Hematopoietic multipotent progenitor cell treated with erythropoietin and hydrocortisone succinate and interleukin-3 and kit ligand, for 17 days (in vitro differentiated cells): ENCODE results near the gene SMIM28.
"Not testable (repeated sequence)": the region's sequence is repeated elsewhere in the genome, so short reads cannot be mapped to it uniquely, and the experiment has no call there.

Experiments
- DNase-seq: peaks from one replicate; pipeline ENCODE4 v3.0.0-alpha.2; 2015; ENCODE audit warnings: low spot score

Gene SMIM28

GRCh38 chr6:138405816-138406413 is 28.2 kb downstream of the SMIM28 start:
- DNase-seq, result no peak

GRCh38 chr6:138406443-138406842 is 28.7 kb downstream of the SMIM28 start:
- no peak for DNase-seq

GRCh38 chr6:138410048-138410735 is 32.5 kb downstream of the SMIM28 start:
- no peak for DNase-seq

DNA sequence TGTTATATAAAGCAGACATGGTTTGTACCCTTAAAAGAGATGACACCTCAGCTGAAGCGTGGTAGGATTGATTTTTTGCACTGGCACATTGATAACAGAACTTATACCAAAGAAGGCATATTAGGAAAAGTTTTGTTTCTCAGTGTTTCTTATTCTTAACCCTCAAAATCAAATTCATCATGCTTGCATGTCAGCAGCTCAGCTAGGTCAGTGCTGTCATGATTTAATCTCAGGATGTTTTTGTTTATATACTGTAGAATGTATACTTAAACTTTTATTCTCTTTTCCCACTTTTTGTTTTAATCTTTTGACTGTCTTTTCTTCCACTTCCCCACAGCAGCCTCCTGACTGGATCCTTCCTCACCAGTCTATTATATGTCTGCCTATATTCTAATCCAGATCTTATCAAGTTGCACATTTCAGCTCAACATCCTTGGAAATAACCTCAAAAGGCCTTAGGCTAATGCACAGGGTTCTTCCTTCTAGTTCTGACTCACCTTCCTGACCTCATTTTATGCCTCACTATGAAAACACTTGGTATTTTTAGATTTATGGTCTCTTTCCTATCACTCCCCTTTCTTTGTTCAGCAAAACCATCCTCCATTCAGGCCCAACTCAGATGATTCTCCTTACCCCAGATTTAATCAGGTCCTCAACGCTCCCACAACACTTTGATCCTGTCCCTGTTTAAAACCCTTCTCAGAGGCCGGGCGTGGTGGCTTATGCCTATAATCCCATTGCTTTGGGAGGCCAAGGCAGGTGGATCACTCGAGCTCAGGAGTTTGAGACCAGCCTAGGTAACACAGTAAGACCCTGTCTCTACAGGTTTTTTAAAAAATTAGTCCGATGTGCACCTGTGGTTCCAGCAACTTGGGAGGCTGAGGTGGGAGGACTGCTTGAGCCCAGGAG is 33.5 kb downstream of the SMIM28 start:
- no peak for DNase-seq

GRCh38 chr6:138415125-138415524 is 37.4 kb downstream of the SMIM28 start:
- DNase-seq, result no peak

DNA sequence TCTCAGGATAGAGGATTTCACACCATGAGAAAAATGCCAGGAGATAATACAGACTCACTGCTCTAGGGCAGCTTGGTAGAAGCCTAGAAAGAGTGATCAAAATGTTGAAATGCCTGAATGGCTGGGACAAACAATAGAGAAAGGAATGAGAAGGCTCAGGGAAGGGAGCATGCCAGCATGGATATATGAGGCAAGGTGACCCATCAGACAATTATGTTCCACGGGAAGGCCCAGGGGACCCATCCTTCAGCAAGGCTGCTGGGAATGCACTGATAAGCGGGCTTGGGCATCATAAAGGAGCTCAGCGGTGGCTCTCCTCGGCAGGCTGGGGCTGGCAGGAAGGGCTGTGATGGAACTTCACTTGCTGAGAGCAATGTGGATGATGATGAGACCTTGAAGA is 38.5 kb downstream of the SMIM28 start:
- DNase-seq, result no peak

GRCh38 chr6:138417493-138418117 is 39.9 kb downstream of the SMIM28 start:
- DNase-seq, result no peak

DNA sequence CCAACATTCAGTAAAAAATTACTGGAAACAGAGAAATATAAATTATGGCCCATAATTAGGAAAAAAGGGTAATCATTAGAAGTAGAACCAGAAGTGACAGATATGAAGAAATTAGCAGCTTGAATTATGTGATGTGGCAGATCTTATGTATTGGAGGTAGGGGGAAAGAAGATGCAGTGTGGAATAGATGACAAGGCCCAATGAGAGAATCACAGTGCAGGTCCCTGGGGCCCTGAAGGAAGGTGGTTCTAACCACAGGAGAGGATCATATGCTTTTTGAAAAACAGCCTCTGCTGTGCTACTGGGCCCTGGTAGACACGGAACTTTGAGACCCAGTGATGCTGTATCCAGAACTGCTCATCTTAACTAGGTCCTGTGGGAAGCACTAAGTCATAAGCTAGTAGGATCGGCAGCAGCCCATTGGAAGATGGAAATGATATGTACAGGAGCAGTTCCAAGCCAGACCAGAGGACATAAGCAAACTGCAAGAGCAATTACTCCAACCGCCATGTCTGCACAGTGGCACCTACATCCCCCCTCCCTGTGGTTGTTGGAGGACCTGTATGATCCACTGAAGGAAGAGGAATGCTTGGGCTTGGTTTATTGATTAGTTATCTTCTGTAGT is 40.5 kb downstream of the SMIM28 start:
- DNase-seq, result no peak

- no peak for DNase-seq
Observed at GRCh38 chr6:138419766-138420165, 42.1 kb downstream of the SMIM28 start.

DNA sequence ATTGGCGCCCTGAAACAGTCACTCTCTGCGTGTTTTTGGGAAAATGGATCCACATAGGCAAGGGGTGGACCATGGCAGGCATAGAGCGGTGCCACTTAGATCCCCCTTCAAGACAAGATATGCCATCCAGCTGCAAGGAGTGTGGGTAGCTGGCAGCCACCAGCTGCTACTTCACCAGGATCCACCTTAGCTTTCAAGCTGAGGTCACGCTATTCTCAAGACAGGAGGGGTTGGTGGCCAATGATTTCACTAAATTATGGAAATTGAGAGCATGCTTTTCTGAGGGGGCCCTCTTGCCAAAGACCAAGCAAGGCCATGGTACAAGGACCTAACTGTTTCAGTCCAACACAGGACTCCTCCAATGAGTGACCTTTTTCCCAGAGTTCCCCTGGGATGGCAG is 42.7 kb downstream of the SMIM28 start:
- no peak for DNase-seq

GRCh38 chr6:138421089-138421488 is 43.4 kb downstream of the SMIM28 start:
- DNase-seq, result no peak

- no peak for DNase-seq
Observed at GRCh38 chr6:138421608-138422007, 43.9 kb downstream of the SMIM28 start.

- DNase-seq, result no peak
Observed at GRCh38 chr6:138422861-138423260, 45.2 kb downstream of the SMIM28 start.

DNA sequence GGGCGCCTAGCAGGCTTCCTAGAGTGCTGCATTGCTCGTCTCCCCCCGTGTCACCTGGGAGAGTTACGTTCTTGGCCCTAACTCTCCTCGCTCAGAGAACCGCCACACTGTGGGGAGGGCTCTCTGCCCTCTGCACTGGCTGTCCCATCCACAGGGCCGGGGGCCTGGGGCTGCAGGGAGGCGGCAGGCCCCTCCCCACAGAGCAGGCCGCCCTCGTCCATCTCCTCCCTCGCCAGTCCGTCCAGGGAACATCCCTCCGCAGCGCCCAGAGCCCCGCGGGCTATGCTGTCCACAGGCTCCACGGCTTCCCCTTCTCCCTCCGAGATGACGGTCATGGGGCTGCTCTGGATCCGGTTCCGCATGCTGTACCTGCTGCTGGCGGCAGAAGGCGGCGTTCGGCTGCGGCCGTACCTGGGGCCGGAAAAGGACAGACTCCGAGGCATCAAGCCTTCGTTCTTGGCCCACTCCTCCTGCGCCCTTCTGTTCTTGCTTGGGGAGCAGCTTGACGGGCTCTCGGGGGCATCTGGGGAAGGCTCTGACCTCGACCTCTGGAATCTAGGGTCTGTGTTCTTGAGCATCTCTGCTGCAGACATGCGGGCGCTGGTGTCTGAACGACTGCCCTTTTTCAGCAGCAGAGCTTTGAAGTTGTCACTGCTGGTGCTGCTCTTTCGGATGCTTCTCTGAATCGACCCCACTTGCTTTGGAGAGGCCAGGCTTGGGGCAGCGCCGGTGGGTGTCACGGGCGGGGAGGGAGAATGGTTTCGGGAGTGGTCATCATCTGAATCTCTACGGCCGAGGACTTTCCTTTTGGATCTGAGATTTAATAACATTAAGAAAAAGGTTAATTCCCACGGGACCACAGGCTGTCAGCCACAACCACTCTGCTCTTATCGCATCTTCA is 46.5 kb downstream of the SMIM28 start:
- DNase-seq, result no peak

DNA sequence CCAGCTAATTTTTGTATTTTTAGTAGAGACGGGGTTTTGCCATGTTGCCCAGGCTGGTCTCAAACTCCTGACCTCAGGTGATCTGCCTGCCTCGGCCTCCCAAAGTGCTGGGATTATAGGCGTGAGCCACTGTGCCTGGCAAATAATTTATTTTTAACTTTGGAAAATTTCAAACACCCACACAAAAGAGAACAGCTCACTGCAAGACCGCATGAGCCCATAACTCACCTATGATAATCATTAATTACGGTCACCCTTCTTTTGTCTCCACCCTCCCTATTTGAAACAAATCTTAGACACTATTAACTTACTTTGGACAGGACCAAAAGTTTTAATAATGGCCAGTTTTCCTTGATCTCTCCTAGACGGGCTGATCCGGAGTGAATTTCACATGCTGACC is 47.6 kb downstream of the SMIM28 start:
- DNase-seq, result not testable (repeated sequence)

GRCh38 chr6:138426500-138427123 is 48.9 kb downstream of the SMIM28 start:
- DNase-seq, result no peak

DNA sequence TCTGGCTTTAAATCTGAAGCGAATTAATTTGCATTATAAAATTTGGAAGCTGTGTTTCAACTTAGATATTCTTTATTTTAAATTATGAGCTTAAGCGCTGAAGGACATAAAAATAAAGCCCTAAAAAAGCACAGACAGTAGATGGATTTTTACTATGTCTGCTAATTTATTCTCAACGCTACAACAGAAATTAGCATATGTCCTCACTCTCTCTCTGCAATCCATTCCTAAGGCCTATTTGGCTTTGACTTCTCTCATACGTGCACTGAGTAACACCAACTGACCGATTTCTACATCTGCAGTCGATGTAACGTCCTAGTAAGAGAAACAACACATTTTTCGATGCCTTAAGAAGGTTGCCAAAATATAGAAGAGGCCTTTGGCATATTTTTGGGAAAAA is 50.0 kb downstream of the SMIM28 start:
- DNase-seq, result no peak

DNA sequence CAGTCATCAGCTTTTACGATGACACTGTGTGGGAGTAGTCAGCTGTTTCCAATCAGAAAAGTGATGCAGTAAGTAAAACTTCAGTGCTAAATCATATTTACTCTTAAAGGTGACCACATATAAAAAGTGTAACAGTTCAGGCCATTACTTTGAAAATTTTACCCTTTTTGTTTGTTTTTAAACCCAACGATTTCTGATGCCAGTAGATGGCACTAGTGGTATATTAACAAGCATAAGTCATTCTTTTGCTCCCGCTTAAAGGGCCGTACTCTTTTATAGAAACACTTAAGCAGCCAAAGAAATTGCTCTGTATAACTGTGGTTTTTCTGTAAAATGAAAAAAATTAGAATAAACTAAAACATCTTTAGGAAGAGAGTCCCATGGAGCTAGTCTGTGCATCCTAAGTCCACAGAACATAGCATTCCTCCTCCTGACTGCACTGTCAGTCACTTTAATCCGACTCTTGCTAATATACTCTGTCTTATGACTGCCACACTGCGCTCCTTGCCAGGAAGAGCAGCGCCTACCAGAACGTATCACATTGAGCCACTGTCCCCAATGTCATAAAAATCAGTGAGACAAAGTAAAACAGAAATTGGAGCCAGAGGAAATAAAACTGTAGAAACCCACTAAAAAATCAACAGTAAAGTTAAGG is 51.4 kb downstream of the SMIM28 start:
- DNase-seq, result no peak

DNA sequence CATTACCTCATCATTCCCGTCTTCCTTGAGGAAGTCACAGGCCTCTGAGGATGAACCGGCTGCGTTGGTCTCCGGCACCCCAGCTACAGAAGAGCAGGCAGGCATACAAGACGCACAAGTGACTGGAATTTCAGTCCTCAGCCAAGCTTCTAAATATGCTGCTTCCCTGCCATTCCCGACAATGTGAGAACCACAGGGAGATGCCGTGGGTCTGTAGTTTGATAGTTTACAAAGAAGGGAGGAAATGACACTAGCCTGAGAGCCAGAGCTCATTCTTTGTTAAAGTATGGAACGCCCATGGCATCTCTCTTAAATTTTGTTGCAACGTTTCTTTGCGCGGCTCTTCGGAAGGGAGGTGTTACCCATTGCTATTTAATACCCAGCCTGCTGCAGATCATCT is 52.1 kb downstream of the SMIM28 start:
- no peak for DNase-seq
